COLO668 (cell line): ENCODE measurements around the gene CYP24A1.
"Not testable (repeated sequence)": the region's sequence is repeated elsewhere in the genome, so short reads cannot be mapped to it uniquely, and the experiment has no call there.

ENCODE experiments used
- DNase-seq: peaks from one replicate; lab custom pipeline; 2025; ENCODE audit not compliant: unreplicated experiment; lab: John Stamatoyannopoulos, UW

Gene CYP24A1

GRCh38 chr20:54134445-54135220 is 39.2 kb downstream of the CYP24A1 start:
- DNase-seq, result no peak

DNA sequence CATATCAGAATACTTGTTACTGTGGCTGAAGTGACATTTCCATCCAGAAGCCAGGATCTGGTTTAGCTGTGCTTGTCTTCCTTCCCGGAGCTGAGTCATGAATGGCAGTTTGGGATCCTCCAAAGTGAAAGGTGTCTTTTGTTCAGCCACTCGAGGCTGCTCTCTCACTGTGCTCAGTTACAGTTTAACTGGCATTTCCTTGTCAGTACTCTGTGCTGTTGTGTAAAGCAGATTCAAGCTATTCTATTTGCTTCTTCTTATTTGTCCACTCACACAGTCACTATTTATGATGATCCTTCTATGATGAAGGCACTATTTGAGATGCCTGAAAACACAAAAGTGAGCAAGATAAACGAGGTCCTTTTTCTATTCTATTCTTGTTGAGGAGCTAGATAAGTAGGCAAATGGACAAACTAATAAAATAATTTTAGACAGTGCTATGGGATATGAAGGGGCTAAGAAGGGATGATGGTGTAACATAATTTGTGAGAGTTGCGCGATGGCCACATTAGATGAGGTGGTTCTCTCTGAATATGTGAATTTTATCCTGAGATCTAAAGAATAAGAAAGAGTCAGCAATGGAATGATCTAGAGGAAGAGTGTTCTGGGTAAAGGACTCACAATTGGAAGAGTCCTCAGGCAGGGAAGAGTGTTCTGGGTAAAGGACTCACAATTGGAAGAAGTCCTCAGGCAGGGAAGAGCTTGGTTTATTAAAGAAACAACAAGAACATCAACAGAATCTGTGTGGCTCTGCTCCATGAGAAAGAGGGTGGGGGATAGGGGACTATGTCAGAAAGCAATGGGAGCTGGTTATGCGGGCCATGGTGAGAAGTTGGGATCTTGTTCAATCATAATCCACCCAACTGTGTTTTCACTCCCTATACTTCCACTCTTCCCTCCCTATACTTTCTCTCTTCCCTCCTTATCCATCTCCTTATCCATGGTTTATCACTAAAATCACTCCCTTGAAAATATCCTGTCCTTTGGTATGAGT is 40.1 kb downstream of the CYP24A1 start:
- no peak for DNase-seq

DNA sequence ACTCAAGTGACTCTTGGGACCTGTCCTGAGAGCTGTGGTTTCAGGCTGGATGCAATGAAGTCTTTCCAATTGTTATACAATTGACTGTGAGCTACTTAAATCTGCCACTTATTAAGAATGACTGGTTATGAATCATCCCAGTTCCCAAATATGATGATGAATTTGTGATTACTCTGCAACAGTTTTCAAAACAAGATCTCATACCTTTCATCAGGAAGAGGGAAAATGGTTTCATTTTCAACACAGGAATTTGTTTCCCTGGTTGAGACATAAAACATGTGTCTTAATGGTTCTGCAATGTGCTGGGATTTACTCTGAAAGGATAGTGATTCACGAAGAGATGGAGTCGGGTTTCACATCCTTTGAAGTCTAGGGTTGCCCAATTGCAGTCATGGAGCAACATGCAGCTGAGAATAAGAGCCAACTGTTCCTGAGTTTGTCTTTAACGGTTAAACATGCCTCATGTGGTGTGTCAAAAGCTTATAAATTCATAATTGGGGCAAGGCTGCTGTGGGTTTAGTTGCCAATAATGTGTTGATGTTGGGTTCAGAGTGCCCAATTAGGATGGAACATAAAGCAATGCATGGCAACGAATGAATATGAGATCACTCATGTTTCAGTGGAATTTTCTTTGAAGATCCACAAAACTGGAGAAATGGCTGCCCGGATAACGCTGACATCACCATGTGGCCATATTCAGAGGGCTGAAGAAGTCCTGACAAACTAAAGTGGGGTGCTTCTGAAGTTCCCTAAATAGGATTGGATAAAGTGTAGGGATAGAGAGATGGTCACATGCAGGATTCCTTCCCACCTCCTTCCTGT is 41.0 kb downstream of the CYP24A1 start:
- DNase-seq, result no peak

DNA sequence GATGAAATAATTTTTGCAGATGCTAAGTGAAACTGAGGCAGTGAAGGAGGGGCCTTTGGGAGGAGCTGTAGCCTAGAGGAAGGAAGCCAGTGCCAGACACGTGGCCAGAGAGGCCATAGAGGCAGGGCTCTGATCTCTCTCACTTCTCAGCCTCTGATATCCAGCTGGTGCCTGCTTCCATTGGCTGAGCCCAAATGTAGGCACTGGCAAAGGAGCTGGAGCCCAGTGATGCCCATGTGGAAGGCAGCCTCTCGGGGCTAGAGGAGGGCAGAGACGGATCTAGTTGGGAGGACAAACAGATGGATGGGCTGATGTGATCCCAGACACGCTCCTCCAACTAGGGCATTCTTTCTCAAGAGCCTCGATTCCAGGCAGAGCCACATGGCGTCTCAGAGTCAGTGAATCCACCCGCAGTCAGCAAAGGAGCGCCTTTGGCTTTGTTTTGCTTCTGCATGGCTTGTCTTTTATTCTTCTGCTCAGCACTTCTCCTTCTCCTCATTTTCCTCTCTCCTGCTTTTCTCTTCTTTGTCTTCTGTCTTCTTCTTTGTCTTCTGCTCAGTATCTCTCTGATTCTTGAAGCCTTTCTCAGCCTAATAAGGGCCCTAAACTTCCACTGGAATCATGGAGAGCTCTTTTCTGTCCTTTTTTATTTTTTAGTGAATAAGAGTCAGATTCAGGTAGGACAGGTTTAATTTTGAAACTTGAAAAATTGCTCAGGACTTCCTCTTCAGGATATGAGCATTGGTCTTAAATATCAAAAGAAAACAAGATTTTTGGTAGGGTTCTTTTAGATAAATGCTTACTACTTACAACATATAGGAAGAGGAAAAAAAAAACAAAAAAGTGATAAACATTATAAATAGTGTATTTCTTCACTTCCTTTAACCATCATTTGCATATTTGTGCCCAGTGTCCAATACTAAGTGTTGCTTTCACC is 41.8 kb downstream of the CYP24A1 start:
- DNase-seq, result no peak

DNA sequence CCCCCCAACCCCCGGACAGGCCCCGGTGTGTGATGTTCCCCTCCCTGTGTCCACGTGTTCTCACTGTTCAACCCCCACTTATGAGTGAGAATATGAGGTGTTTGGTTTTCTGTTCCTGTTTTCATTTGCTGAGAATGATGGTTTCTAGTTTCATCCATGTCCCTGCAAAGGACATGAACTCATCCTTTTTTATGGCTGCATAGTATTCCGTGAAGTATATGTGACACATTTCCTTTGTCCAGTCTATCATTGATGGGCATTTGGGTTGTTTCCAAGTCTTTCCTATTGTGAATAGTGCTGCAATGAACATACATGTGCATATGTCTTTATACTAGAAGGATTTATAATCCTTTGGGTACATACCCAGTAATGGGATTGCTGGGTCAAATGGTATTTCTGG is 42.7 kb downstream of the CYP24A1 start:
- DNase-seq, result not testable (repeated sequence)

DNA sequence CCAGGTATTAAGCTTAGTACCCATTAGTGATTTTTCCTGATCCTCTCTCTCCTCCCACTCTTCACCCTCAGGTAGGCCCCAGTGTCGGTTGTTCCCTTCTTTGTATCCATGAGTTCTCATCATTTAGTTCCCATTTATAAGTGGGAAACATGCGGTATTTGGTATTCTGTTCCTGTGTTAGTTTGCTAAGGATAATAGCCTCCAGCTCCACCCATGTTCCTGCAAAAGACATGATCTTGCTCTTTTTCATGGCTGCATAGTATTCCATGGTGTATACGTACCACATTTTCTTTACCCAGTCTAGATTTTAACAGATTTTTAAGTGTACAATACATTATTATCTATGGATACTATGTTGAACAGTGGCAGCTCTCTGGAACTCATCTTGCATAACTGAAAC is 44.4 kb downstream of the CYP24A1 start:
- DNase-seq, result no peak

DNA sequence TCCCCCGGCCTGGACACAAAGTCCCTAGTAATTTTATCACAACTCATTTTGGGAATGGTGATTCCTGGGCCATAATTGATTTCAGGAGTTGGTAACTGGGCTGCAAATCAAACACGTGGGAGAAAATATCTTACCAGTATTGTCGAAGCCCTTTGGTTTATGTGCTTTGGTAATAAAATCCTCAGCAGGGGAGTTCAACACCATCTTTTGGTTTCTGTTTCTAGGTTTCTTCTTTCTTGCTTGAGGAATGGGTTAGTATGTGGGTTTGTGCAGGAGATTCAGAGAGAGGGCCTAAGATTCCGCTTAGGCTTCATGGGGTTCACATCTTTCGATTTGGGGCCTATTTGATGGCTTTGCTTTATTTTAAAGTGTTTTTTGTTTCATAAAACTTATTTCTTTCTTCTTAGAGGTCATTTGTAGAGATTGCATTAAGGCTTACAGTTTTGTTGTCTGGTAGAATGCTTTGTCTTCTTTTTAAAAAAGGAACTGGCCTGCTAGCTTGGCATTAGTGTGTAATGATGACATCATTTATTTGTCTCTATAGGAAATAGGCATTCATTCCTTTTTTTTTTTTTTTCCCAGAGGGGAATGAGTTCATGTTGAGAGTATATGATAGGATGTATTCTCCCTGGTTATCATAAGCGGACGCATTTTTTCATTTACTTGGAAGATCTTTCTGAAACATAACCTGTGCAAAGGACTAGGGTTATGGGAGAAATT is 45.8 kb downstream of the CYP24A1 start:
- no peak for DNase-seq

GRCh38 chr20:54126806-54127655 is 46.8 kb downstream of the CYP24A1 start:
- no peak for DNase-seq

DNA sequence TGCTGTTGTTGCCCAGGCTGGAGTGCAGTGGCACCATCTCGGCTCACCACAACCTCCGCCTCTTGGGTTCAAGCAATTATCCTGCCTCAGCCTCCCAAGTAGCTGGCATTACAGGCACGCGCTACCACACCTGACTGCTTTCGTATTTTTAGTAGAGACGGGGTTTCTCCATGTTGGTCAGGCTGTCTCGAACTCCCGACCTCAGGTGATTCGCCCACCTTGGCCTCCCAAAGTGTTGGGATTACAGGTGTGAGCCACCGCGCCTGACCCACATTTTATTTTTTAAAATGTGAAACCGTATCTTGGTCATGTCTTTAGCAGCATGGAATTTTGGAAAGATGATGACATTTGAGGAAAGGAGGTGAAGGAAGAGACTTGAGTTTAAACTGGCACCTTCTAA is 47.5 kb downstream of the CYP24A1 start:
- not testable (repeated sequence) for DNase-seq

GRCh38 chr20:54123587-54124180 is 50.1 kb downstream of the CYP24A1 start:
- no peak for DNase-seq

GRCh38 chr20:54122681-54123586 is 50.9 kb downstream of the CYP24A1 start:
- DNase-seq, result no peak

DNA sequence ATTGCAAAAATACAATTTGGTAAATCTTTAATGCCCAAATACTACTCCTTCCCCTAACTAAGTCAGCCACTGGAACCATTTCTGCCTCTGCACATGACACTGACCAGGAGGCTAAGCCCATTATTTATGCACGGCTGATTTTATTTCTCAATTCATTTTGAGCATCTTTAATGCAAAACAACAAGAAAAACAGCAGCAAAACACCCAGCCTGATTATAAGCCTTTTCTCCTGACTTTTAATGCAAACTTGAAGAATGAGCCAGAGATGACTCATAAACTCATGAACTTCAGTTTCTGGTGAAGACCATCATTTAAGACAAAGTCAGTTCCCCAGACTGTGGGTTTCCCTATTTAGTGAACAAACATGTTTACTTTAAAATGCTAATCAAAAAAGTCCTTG is 51.6 kb downstream of the CYP24A1 start:
- no peak for DNase-seq

DNA sequence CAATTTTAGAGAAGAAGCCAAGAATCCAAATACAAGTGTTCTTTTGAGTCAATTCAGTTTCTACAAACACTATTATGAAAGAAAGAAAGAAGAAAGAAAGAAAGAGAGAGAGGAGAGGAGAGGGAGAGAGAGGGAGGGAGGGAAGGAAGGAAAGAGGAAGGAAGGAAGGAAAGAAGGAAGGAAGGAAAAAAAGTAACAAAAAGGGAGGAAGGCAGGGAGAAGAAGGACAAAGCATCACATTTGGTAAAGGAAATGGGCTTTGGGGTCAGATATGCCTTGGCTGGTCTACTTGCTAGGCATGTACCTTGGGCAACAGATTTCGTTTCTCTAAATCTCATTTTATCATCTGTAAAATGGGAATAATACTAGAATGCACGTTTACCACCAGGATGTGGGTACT is 54.0 kb downstream of the CYP24A1 start:
- DNase-seq, result no peak

DNA sequence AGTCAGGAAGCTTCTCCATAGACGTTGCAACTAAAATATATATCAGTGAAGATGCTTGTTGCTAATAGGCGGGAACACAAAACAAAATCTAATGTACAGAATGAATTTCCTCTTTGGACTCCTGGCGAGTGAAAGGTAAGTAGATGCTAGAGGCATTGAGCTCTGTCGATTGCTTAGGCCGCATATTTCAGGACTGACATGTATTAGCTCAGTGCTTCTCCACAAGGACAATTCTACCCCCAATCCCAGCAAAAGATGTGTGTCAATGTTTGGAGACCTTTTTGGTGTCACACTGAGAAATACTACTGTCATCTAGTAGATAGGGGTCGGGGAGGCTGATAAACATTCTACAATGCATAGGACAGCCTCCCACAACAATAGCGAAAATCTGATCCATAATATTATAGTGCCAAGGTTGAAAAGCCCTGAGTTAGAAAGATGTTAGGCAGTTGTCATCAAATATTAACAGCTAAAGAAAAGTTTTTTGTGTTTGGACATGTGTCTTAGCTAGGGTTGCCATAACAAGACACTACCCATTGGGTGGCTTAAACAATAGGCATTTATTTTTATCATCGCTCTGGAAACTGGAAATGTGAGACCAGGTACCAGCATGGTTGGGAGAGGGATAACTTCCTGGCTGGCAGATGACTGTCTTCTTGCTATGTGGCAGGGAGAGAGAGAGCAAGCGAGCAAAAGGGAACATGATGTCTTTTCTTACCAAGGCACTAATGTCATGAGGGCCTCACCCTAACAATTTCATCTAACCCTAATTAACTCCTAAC is 55.4 kb downstream of the CYP24A1 start:
- DNase-seq, result no peak

- DNase-seq, result no peak
Observed at GRCh38 chr20:54116550-54117235, 57.1 kb downstream of the CYP24A1 start.
